OCI-LY1 (cell line): Measurements from ENCODE around the gene ESRRA.

Experiments
- H2AFZ ChIP-seq: fragments of 200-600 bp; sonication (generic), shearing (Covaris generic); 2 replicates; pipeline ENCODE4 v1.6.0; 2014; ENCODE audit warnings: antibody characterized with exemption, mild to moderate bottlenecking, low read length
- H3F3A ChIP-seq: fragments of 200-600 bp; sonication (generic), shearing (Covaris generic); 2 replicates; pipeline ENCODE4 v1.6.0; 2014; ENCODE audit warnings: mild to moderate bottlenecking, antibody characterized with exemption, low read length, moderate library complexity; ENCODE audit not compliant: insufficient read depth
- H3K27ac ChIP-seq: fragments of 200-600 bp; sonication (generic); 2 replicates; pipeline ENCODE4 v1.5.1; 2014; ENCODE audit warnings: low read length, mixed run types, mild to moderate bottlenecking, low read depth; ENCODE audit not compliant: poor library complexity, severe bottlenecking
- H3K27me3 ChIP-seq: fragments of 200-600 bp; sonication (generic); 2 replicates; pipeline ENCODE4 v1.6.0; 2014; ENCODE audit warnings: antibody characterized with exemption, mild to moderate bottlenecking, low read length, moderate library complexity; ENCODE audit not compliant: insufficient read depth
- H3K36me3 ChIP-seq: fragments of 200-600 bp; sonication (generic); 2 replicates; pipeline ENCODE4 v1.6.1; 2014; ENCODE audit warnings: mild to moderate bottlenecking, antibody characterized with exemption, low read length, moderate library complexity, mixed read lengths; ENCODE audit not compliant: insufficient read depth
- H3K4me1 ChIP-seq: fragments of 200-600 bp; sonication (generic); 2 replicates; pipeline ENCODE4 v1.5.1; 2014; ENCODE audit warnings: mild to moderate bottlenecking, low read length, moderate library complexity; ENCODE audit not compliant: insufficient read depth, severe bottlenecking
- H3K4me2 ChIP-seq: fragments of 200-600 bp; sonication (generic), shearing (Covaris generic); 2 replicates; pipeline ENCODE4 v1.6.1; 2014; ENCODE audit warnings: low read length
- H3K4me3 ChIP-seq: fragments of 200-600 bp; sonication (generic); 2 replicates; pipeline ENCODE4 v1.5.1; 2014; ENCODE audit warnings: low read length, low read depth, mild to moderate bottlenecking, mixed read lengths; ENCODE audit not compliant: poor library complexity, severe bottlenecking
- H3K79me2 ChIP-seq: fragments of 200-600 bp; shearing (Covaris generic); 2 replicates; pipeline ENCODE4 v1.6.1; 2016; ENCODE audit warnings: mixed run types, low read length, mixed read lengths; ENCODE audit not compliant: insufficient read depth
- H3K9ac ChIP-seq: fragments of 200-600 bp; sonication (generic), shearing (Covaris generic); 2 replicates; pipeline ENCODE4 v1.6.1; 2014; ENCODE audit warnings: mild to moderate bottlenecking, low read length, mixed read lengths
- H3K9me2 ChIP-seq: fragments of 200-600 bp; sonication (generic), shearing (Covaris generic); 2 replicates; pipeline ENCODE4 v1.6.1; 2014; ENCODE audit warnings: low read depth, mild to moderate bottlenecking, low read length, mixed read lengths
- H3K9me3 ChIP-seq: fragments of 200-600 bp; shearing (Covaris generic); 2 replicates; pipeline ENCODE4 v1.6.1; 2014; ENCODE audit warnings: low read length, mixed read lengths
- H4K20me1 ChIP-seq: fragments of 200-600 bp; sonication (generic), shearing (Covaris generic); 2 replicates; pipeline ENCODE4 v1.6.0; 2016; ENCODE audit warnings: mild to moderate bottlenecking, low read length; ENCODE audit not compliant: insufficient read depth
- CTCF ChIP-seq: fragments of 200-600 bp; sonication (generic), shearing (Covaris generic); IDR thresholded peaks from 2 replicates; pipeline ENCODE4 v1.5.1; 2017; ENCODE audit warnings: mild to moderate bottlenecking, antibody characterized with exemption, low read length, moderate library complexity, mixed read lengths
- EZH2 ChIP-seq: fragments of 200-600 bp; sonication (generic), shearing (Covaris generic); IDR thresholded peaks from 2 replicates; pipeline ENCODE4 v1.8.0; 2017; ENCODE audit warnings: borderline replicate concordance, mixed run types, mild to moderate bottlenecking, antibody characterized with exemption, low read length, moderate library complexity, mixed read lengths

ESRRA gene

GRCh38 chr11:64334764-64335735 is 29.7 kb downstream of the ESRRA start:
- Histone ChIP-seq H3K36me3 (peaks cover 9% of the 10 kb centered on the region; the same call in 1 of the 2 replicates), H3K9me3 (no peaks in the 10 kb centered on the region), H3K4me3 (no peak overlapping the region), H3K27ac (peak overlapping the region; percentile 47), H2AFZ (no peak overlapping the region), H3K27me3 (no peaks in the 10 kb centered on the region), H3K9me2 (no peaks in the 10 kb centered on the region), H3K9ac (no peak overlapping the region), H3F3A (no peaks in the 10 kb centered on the region), H4K20me1 (no peaks in the 10 kb centered on the region), H3K79me2 (no peaks in the 10 kb centered on the region), H3K4me1 (peaks cover 31% of the 10 kb centered on the region), H3K4me2 (no peak overlapping the region; the same call in 1 of the 2 replicates)
- TF ChIP-seq EZH2 (no peak), CTCF (no peak)

DNA sequence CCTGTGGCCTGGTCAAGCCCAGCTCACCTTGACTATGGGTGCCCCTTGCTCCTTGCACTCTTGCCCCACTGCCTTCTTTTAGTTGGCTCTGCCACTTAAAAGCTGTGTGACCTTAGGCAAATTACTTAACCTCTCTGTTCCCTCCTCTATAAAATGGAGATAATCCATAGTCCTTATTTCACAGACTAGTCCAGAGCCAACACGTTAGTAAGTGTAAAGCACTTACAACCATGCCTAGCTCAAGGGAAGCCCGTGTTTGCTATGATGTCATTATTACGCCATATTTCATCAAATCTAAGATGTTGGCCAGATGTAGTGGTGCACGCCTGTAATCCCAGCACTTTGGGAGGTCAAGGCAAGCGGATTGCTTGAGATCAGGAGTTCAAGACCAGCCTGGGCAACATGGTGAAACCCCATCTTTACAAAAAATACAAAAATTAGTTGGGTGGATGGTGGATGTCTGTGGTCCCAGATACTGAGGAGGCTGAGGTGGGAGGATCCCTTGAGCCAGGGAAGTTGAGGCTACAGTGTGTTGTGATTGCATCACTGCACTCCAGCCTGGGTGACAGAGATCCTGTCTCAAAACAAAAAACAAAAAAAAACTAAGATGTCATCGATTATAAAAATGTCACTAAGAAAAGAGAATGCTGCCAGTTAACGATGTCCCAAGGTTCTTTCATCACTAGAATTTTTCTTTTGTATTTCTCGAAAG is 32.4 kb downstream of the ESRRA start:
- H3K27me3 ChIP-seq, result no peaks in the 10 kb centered on the region
- H3K9me2 ChIP-seq, result no peaks in the 10 kb centered on the region
- no peak overlapping the region for H2AFZ ChIP-seq
- peaks cover 39% of the 10 kb centered on the region for H3K4me1 ChIP-seq
- no peak overlapping the region for H3K4me3 ChIP-seq
- no peaks in the 10 kb centered on the region for H4K20me1 ChIP-seq
- TF ChIP-seq CTCF (no peak), EZH2 (no peak)
- H3K27ac ChIP-seq, result peak overlapping the region; percentile 26
- H3K4me2 ChIP-seq, result no peak overlapping the region
- H3K9ac ChIP-seq, result no peak overlapping the region
- peaks cover 9% of the 10 kb centered on the region; the same call in 1 of the 2 replicates for H3K36me3 ChIP-seq
- no peaks in the 10 kb centered on the region for H3K79me2 ChIP-seq
- H3F3A ChIP-seq, result no peaks in the 10 kb centered on the region
- H3K9me3 ChIP-seq, result no peaks in the 10 kb centered on the region

DNA sequence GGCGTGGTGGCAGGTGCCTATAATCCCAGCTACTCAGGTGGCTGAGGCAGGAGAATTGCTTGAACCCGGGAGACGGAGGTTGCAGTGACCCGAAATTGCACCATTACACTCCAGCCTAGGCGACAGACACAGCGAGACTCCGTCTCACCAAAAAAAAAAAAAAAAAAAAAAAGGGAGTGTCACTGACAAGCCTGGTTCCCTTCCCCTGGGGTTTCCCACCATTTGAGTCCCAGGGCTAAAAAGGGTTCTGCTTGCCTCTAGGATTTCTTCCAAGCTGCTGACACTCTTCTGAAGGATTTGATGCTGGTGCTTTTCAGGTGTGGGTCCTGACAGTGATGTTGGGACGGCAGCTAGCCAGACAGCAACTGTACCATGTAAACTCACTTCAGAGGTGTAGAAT is 33.4 kb downstream of the ESRRA start:
- H3K9me3 ChIP-seq, result no peaks in the 10 kb centered on the region
- H3F3A ChIP-seq, result no peaks in the 10 kb centered on the region
- H3K36me3 ChIP-seq, result peaks cover 16% of the 10 kb centered on the region; the same call in 1 of the 2 replicates
- no peaks in the 10 kb centered on the region for H3K27me3 ChIP-seq
- H4K20me1 ChIP-seq, result no peaks in the 10 kb centered on the region
- peak overlapping the region; percentile 75; the same call in 1 of the 2 replicates for H3K9ac ChIP-seq
- peak overlapping the region; percentile 70 for H3K4me3 ChIP-seq
- no peak for TF ChIP-seq CTCF
- TF ChIP-seq EZH2, result no peak
- peak overlapping the region; percentile 93 for H3K4me2 ChIP-seq
- H3K27ac ChIP-seq, result peak overlapping the region; percentile 79
- no peaks in the 10 kb centered on the region for H3K79me2 ChIP-seq
- peaks cover 39% of the 10 kb centered on the region for H3K4me1 ChIP-seq
- no peak overlapping the region for H2AFZ ChIP-seq
- H3K9me2 ChIP-seq, result no peaks in the 10 kb centered on the region
